Tibial nerve (tissue), 4 donors: ENCODE data around the gene PRKG1.

Experiments
- EP300 ChIP-seq, 2 donors: sonication (generic); formaldehyde crosslinking; IDR thresholded peaks; one replicate each; pipeline ENCODE4 v1.6.1; 2017; ENCODE audit warnings: antibody characterized with exemption in 2 of 2, mild to moderate bottlenecking in 1 of 2
- POLR2A ChIP-seq, 2 donors: fragments of 450-650 bp; IDR thresholded peaks; one replicate each; pipeline ENCODE4 v1.6.1; 2017; ENCODE audit warnings: antibody characterized with exemption in 2 of 2, mild to moderate bottlenecking in 2 of 2, moderate library complexity in 2 of 2
- TF ChIP-seq, protein P1 (sequence below), 5 experiments: fragments of 200-600 bp in 3 of 5; fragments of 450-650 bp in 2 of 5; sonication (generic) in 3 of 5; IDR thresholded peaks; one replicate each; pipeline ENCODE4 v1.5.1; 2016 to 2019; ENCODE audit warnings: antibody characterized with exemption in 5 of 5, mild to moderate bottlenecking in 3 of 5, moderate library complexity in 2 of 5

DNA sequence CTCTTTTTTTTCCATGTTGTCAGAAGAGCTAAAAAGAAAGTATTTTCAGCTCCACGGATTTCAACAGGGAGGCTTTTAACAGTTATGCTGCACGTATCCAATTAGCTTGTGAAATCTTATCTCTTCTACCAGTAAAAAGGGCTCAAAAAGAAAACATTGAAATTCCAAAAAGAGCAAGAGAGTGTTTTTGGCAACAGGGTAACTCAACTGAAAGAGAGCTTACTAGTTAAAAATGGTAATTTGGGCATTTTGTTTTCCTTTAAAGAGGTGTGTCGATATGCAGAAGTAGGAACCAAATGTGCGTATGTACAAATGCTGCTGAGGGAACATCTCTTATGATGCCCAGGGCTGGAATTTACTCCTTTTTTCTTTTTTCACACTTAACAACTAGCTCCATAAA, 292.8 kb downstream of the PRKG1 start:
- TF ChIP-seq, protein P1, sequence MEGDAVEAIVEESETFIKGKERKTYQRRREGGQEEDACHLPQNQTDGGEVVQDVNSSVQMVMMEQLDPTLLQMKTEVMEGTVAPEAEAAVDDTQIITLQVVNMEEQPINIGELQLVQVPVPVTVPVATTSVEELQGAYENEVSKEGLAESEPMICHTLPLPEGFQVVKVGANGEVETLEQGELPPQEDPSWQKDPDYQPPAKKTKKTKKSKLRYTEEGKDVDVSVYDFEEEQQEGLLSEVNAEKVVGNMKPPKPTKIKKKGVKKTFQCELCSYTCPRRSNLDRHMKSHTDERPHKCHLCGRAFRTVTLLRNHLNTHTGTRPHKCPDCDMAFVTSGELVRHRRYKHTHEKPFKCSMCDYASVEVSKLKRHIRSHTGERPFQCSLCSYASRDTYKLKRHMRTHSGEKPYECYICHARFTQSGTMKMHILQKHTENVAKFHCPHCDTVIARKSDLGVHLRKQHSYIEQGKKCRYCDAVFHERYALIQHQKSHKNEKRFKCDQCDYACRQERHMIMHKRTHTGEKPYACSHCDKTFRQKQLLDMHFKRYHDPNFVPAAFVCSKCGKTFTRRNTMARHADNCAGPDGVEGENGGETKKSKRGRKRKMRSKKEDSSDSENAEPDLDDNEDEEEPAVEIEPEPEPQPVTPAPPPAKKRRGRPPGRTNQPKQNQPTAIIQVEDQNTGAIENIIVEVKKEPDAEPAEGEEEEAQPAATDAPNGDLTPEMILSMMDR (IDR thresholded peaks at IDR 0.05) = no peak
- no peak for TF ChIP-seq POLR2A (IDR thresholded peaks at IDR 0.05)
- no peak for TF ChIP-seq EP300 (IDR thresholded peaks at IDR 0.05)
